Measurements from ENCODE around the gene PLSCR4.

Gene PLSCR4

GRCh38 chr3:146217324-146217723 is 33.6 kb downstream of the PLSCR4 start:
- H3K27me3 ChIP-seq (ENCODE audit: insufficient read depth, low read length), result no peaks in the 10 kb centered on the region
- H3K4me1 ChIP-seq (ENCODE audit: insufficient read depth, low read length), result peaks cover 2% of the 10 kb centered on the region; the same call in 1 of the 2 replicates
- H3K36me3 ChIP-seq (ENCODE audit: insufficient read depth, low read length), result no peaks in the 10 kb centered on the region
- no peak overlapping the region for H3K4me3 ChIP-seq (ENCODE audit: low read length)
- no peaks in the 10 kb centered on the region for H3K9me3 ChIP-seq (ENCODE audit: insufficient read depth, low read depth, low read length)
- no peak overlapping the region for H3K9ac ChIP-seq (ENCODE audit: low read depth, low read length)
- WGBS, result 90% methylated on average over 2 of the region's 2 CpGs
- no peak overlapping the region for H3K27ac ChIP-seq (ENCODE audit: low read depth, low read length)

GRCh38 chr3:146214493-146214892 is 36.4 kb downstream of the PLSCR4 start:
- Histone ChIP-seq H3K4me3 (ENCODE audit: low read length) (no peak overlapping the region), H3K9ac (ENCODE audit: low read depth, low read length) (no peak overlapping the region), H3K9me3 (ENCODE audit: insufficient read depth, low read depth, low read length) (no peaks in the 10 kb centered on the region), H3K4me1 (ENCODE audit: insufficient read depth, low read length) (no peaks in the 10 kb centered on the region), H3K36me3 (ENCODE audit: insufficient read depth, low read length) (no peaks in the 10 kb centered on the region), H3K27me3 (ENCODE audit: insufficient read depth, low read length) (no peaks in the 10 kb centered on the region), H3K27ac (ENCODE audit: low read depth, low read length) (no peak overlapping the region)
- 81% methylated on average over 1 of the region's 2 CpGs for WGBS

DNA sequence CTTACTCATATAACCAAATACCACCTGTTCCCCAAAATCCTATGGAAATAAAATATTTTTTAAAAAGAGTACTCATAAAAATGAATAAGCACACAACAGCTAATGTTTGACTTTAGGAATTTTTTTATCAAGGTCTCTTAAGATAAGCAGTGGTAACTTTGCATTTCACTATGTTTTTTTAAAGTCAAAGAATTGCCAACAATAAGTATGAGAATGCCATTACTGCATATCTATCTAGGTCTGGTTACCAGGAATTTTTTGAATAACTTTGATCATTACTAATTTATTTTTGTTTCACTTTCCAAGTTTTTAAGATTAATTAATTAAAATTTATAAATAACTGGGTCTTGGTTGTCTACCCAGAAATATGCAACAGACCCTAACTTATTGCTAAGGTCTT is 41.5 kb downstream of the PLSCR4 start:
- Histone ChIP-seq H3K4me3 (ENCODE audit: low read length) (no peak overlapping the region), H3K9ac (ENCODE audit: low read depth, low read length) (no peak overlapping the region), H3K4me1 (ENCODE audit: insufficient read depth, low read length) (no peaks in the 10 kb centered on the region), H3K27me3 (ENCODE audit: insufficient read depth, low read length) (no peaks in the 10 kb centered on the region), H3K9me3 (ENCODE audit: insufficient read depth, low read depth, low read length) (no peaks in the 10 kb centered on the region), H3K36me3 (ENCODE audit: insufficient read depth, low read length) (no peaks in the 10 kb centered on the region), H3K27ac (ENCODE audit: low read depth, low read length) (no peak overlapping the region)

- Histone ChIP-seq H3K4me3 (ENCODE audit: low read length) (no peak overlapping the region), H3K4me1 (ENCODE audit: insufficient read depth, low read length) (no peaks in the 10 kb centered on the region), H3K27ac (ENCODE audit: low read depth, low read length) (no peak overlapping the region), H3K9ac (ENCODE audit: low read depth, low read length) (no peak overlapping the region), H3K9me3 (ENCODE audit: insufficient read depth, low read depth, low read length) (no peaks in the 10 kb centered on the region), H3K36me3 (ENCODE audit: insufficient read depth, low read length) (no peaks in the 10 kb centered on the region), H3K27me3 (ENCODE audit: insufficient read depth, low read length) (no peaks in the 10 kb centered on the region)
These were observed 47.1 kb downstream of the PLSCR4 start for GRCh38 chr3:146203776-146204175.

DNA sequence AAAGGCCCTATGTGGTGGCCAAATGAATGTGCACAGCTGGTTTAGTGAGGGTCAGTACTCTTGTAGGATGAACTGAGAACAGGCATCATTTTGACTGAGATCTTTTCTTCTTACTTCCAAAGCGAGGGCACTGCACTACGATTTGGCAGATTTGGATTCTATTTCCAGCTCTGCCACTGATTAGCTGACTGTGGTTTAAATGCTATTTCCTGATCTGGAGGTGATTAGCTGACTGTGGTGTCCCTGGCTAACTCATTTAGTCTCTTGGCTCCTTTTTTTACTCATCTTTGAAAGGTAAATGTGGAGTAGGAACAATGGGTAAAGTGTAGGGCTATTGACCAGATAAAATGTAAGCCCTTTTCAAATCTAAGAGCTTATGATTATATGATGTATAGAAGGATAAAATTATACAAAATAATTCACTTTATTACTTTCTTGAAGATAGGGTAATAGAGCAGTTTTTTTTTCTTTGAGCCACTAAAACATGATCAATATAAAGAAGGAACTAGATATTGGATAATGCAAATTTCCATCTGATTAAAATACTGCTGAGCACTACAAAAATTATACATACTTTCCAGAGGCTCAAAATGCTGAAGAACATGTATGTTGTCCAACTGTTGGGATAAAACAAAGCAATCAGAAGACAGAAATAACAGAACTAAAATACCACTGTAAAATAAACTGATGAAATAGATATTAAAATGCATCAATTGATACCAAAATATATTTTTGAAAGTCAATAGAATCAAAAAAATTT is 50.3 kb downstream of the PLSCR4 start:
- WGBS, result 100% methylated on average over 2 of the region's 2 CpGs
- Histone ChIP-seq H3K9ac (ENCODE audit: low read depth, low read length) (no peak overlapping the region), H3K27ac (ENCODE audit: low read depth, low read length) (no peak overlapping the region), H3K36me3 (ENCODE audit: insufficient read depth, low read length) (no peaks in the 10 kb centered on the region), H3K4me3 (ENCODE audit: low read length) (no peak overlapping the region), H3K27me3 (ENCODE audit: insufficient read depth, low read length) (no peaks in the 10 kb centered on the region), H3K4me1 (ENCODE audit: insufficient read depth, low read length) (no peaks in the 10 kb centered on the region), H3K9me3 (ENCODE audit: insufficient read depth, low read depth, low read length) (no peaks in the 10 kb centered on the region)

DNA sequence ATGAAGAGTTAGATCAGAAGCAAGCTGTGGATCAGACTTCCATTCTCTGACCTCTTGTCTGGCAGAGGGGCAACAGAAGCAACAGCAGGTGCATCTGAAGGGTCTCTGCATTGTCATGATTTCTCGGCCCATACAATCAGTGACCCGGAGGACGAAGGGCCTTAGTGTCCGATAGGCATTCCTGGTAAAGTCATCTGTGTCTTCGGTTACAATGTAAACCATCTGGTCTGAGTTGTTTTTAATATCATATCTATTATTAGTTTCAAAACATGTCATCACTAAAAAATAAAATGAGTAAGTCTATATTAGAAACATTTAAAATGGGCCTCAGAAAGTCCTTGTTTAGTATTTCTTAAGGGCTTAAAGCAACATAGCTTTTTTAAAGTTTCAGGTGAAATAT is 51.1 kb downstream of the PLSCR4 start:
- WGBS, result 97% methylated on average over 5 of the region's 5 CpGs
- no peaks in the 10 kb centered on the region for H3K27me3 ChIP-seq (ENCODE audit: insufficient read depth, low read length)
- no peak overlapping the region for H3K27ac ChIP-seq (ENCODE audit: low read depth, low read length)

DNA sequence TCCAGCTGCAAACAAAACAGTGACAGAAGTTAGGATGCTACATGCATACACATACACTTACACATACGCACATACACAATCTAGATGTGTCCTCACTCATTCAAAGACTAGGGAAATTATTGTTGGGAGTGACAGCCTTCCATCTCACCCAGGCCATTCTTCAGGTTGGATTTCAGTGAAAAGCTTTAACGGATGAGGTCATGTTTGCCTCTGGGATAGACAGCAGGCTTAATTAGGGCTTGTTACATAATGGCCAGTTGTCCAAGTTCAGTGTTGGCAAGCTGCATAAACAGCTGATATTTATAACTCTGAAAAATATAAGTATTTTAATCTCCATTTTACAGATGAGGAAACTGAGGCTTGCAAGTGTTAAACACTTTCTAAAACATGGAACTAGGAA is 54.1 kb downstream of the PLSCR4 start:
- Histone ChIP-seq H3K9ac (ENCODE audit: low read depth, low read length) (no peak overlapping the region), H3K9me3 (ENCODE audit: insufficient read depth, low read depth, low read length) (no peaks in the 10 kb centered on the region)
- 93% methylated on average over 2 of the region's 2 CpGs for WGBS

More for the DNA sequence above, 51.1 kb downstream of the PLSCR4 start:
- no peaks in the 10 kb centered on the region for H3K36me3 ChIP-seq (ENCODE audit: insufficient read depth, low read length)
- H3K9me3 ChIP-seq (ENCODE audit: insufficient read depth, low read depth, low read length), result no peaks in the 10 kb centered on the region
- no peak overlapping the region for H3K4me3 ChIP-seq (ENCODE audit: low read length)
- no peaks in the 10 kb centered on the region for H3K4me1 ChIP-seq (ENCODE audit: insufficient read depth, low read length)
- no peak overlapping the region for H3K9ac ChIP-seq (ENCODE audit: low read depth, low read length)

GRCh38 chr3:146195605-146196004 is 55.3 kb downstream of the PLSCR4 start:
- Histone ChIP-seq H3K9me3 (ENCODE audit: insufficient read depth, low read depth, low read length) (no peaks in the 10 kb centered on the region), H3K27ac (ENCODE audit: low read depth, low read length) (no peak overlapping the region), H3K4me3 (ENCODE audit: low read length) (no peak overlapping the region), H3K36me3 (ENCODE audit: insufficient read depth, low read length) (no peaks in the 10 kb centered on the region), H3K27me3 (ENCODE audit: insufficient read depth, low read length) (no peaks in the 10 kb centered on the region), H3K4me1 (ENCODE audit: insufficient read depth, low read length) (no peaks in the 10 kb centered on the region), H3K9ac (ENCODE audit: low read depth, low read length) (no peak overlapping the region)
- 97% methylated on average over 4 of the region's 4 CpGs for WGBS

More for the DNA sequence above, 54.1 kb downstream of the PLSCR4 start:
- Histone ChIP-seq H3K4me1 (ENCODE audit: insufficient read depth, low read length) (no peaks in the 10 kb centered on the region), H3K4me3 (ENCODE audit: low read length) (no peak overlapping the region), H3K27ac (ENCODE audit: low read depth, low read length) (no peak overlapping the region), H3K27me3 (ENCODE audit: insufficient read depth, low read length) (no peaks in the 10 kb centered on the region), H3K36me3 (ENCODE audit: insufficient read depth, low read length) (no peaks in the 10 kb centered on the region)

- no peaks in the 10 kb centered on the region for H3K36me3 ChIP-seq (ENCODE audit: insufficient read depth, low read length)
- H3K27me3 ChIP-seq (ENCODE audit: insufficient read depth, low read length), result no peaks in the 10 kb centered on the region
- no peak overlapping the region for H3K27ac ChIP-seq (ENCODE audit: low read depth, low read length)
- no peak overlapping the region for H3K9ac ChIP-seq (ENCODE audit: low read depth, low read length)
- no peaks in the 10 kb centered on the region for H3K9me3 ChIP-seq (ENCODE audit: insufficient read depth, low read depth, low read length)
- H3K4me1 ChIP-seq (ENCODE audit: insufficient read depth, low read length), result no peaks in the 10 kb centered on the region
- WGBS, result 99% methylated on average over 3 of the region's 3 CpGs
- H3K4me3 ChIP-seq (ENCODE audit: low read length), result no peak overlapping the region
These were observed 55.9 kb downstream of the PLSCR4 start for GRCh38 chr3:146195030-146195429.

DNA sequence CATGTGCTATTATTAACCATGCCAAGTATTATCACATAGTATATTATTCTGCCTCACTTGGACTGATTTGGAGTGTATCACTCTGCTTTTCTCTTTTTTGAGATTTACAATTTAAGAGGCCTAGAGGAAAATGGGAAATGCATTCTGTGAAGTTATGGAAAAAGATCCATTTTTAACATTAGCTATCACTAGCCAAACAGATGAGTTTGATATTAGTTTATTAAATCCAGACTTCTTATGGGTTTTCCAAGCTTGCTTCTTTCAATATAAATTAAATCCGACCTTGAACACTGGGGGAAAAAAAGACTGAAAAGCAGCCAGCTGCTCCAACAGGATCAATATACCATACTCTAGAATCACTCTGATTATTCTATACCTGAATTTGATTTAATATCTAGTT is 59.9 kb downstream of the PLSCR4 start:
- H3K9ac ChIP-seq (ENCODE audit: low read depth, low read length), result no peak overlapping the region
- no peaks in the 10 kb centered on the region for H3K36me3 ChIP-seq (ENCODE audit: insufficient read depth, low read length)
- no peak overlapping the region for H3K27ac ChIP-seq (ENCODE audit: low read depth, low read length)
- H3K4me1 ChIP-seq (ENCODE audit: insufficient read depth, low read length), result no peaks in the 10 kb centered on the region
- no peaks in the 10 kb centered on the region for H3K27me3 ChIP-seq (ENCODE audit: insufficient read depth, low read length)
- H3K4me3 ChIP-seq (ENCODE audit: low read length), result no peak overlapping the region
- no peaks in the 10 kb centered on the region for H3K9me3 ChIP-seq (ENCODE audit: insufficient read depth, low read depth, low read length)
- 92% methylated on average over 1 of the region's 1 CpG for whole genome bisulfite sequencing

- no peaks in the 10 kb centered on the region for H3K27me3 ChIP-seq (ENCODE audit: insufficient read depth, low read length)
- no peaks in the 10 kb centered on the region for H3K9me3 ChIP-seq (ENCODE audit: insufficient read depth, low read depth, low read length)
- H3K9ac ChIP-seq (ENCODE audit: low read depth, low read length), result no peak overlapping the region
- H3K4me1 ChIP-seq (ENCODE audit: insufficient read depth, low read length), result no peaks in the 10 kb centered on the region
- H3K36me3 ChIP-seq (ENCODE audit: insufficient read depth, low read length), result no peaks in the 10 kb centered on the region
- no peak overlapping the region for H3K27ac ChIP-seq (ENCODE audit: low read depth, low read length)
- H3K4me3 ChIP-seq (ENCODE audit: low read length), result no peak overlapping the region
- WGBS, result 13% methylated on average over 6 of the region's 6 CpGs
These were observed 61.3 kb downstream of the PLSCR4 start for GRCh38 chr3:146189519-146190173.
